Stimulated activated CD4-positive, alpha-beta T cell treated with anti-CD3 and anti-CD28 coated beads, Interleukin-1b, Interleukin-23, amount 100 ng/mL, for 1 hour (primary cell): ENCODE measurements around the gene PPM1G.
"Not testable (repeated sequence)": the region's sequence is repeated elsewhere in the genome, so short reads cannot be mapped to it uniquely, and the experiment has no call there.

Source experiments
- DNase-seq, 2 donors: peaks; one replicate each; pipeline ENCODE4 v3.0.0-alpha.2; 2020; ENCODE audit warnings: low read depth in 2 of 2

The PPM1G gene, protein sequence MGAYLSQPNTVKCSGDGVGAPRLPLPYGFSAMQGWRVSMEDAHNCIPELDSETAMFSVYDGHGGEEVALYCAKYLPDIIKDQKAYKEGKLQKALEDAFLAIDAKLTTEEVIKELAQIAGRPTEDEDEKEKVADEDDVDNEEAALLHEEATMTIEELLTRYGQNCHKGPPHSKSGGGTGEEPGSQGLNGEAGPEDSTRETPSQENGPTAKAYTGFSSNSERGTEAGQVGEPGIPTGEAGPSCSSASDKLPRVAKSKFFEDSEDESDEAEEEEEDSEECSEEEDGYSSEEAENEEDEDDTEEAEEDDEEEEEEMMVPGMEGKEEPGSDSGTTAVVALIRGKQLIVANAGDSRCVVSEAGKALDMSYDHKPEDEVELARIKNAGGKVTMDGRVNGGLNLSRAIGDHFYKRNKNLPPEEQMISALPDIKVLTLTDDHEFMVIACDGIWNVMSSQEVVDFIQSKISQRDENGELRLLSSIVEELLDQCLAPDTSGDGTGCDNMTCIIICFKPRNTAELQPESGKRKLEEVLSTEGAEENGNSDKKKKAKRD

DNA sequence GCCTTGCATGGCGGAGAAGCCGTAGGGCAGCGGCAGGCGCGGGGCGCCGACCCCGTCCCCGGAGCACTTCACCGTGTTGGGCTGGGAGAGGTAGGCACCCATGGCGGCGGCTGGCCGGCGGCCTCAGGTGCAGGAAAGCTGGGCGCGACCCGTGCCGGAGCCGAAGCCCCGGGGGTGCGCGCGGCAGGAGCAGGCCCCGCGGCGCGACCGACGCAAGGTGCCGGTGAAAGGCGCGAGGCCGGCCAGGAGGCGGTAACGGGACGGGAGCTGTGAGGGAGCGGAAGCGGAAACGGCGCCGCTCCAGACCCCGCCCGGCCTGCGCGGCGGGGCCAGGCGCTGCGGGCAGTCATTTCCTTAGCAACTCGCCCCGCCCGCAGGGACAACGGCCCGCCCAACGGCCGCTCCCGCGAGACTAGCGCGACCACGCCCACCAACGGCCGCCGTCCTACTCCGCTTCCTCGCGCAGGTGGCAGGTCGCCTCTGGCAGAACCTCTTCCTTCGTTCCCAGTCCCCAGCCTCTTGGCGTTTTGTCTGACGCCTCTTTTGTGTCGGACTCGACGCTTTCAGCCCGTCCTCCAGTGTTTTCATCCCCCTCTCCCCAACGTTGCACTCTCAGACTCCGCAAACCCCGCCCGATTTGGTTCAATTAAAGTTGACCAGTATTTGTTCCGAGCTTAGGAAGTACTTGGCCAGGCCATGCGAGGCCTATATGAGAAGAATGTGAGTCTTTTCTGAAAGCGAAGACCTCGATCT is at the start of gene PPM1G:
Gene PPM1G (minus strand): TSS at position 271 of the 753 bp plus-strand sequence. CDS start 169 bp downstream, at position 102.
- peak; percentile 88 to 96 for DNase-seq

DNA sequence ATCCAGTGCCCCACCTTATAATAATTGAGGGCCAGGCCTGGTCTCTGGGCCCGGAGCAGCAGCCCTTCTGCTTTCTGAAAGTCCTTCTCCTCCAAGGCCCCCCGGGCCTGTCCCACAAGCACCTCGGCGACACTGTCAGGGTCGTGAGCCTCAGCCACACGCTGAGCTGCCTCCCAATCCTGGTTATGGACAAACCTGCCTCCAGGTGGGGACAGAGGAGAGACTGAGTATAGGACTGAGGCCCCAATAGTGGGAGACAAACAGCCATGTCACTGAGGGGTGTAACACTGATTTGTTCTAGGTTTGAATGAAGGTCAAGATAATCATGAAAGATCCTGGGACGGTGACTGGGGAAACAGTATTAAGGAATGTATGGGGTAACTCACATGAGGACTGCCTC is 44.6 kb upstream of the PPM1G start:
- no peak for DNase-seq

DNA sequence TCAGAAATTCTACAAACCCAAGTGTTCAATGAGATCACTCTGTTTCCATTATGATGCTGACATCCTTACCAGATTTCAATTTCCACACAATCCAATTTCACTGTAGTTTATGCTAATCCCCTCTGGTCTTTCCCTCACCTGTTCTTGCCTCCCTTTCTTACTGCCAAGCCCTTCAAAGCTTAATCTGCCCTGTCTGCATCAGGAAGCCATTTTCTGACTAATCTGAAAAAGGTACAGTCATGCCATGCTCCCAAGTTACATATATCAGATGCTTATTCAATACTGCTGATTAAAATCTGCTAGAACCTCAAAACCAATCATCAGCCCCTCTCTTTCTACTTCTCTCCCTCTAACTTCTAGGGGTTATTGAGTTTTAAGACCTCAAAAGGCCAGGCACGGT is 41.7 kb upstream of the PPM1G start:
- DNase-seq, result no peak

DNA sequence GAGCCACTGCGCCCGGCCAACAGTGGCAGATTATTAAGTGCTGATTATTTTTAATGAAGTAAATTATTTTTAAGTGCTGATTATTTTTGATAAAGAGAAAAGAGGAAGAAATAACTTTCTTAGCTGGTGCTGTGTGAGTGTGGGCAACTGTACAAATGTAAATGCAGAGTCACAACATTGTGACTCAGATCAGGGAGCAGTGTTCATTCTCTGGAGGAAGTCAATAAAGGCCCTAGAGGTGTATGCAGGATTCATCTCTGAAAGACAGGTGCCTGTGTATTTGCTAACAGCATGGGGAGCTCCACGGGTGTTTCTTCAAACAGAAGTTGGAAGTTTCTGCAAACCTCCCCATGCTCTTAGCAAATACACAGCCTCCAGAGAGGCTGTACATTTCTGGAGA is 39.0 kb upstream of the PPM1G start:
- no peak for DNase-seq

DNA sequence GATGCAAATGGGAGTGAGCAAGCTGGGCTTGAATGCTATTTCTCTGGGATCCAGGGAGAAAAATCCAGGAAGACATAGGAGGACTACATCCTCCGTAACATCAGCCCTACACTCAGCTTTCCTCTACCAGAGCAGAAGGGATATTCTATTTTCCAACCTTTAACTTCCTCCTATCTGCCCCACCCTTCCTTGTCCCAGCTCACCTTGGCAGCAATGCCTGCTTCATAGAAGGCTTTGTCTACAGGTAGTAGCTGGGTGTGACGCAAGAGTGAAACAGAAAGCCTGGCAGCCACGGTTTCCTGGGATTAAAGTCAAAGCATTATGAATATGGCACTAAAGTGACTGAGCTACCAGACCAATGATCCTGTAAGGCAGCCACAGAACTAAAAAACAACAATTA is 36.7 kb upstream of the PPM1G start:
- DNase-seq, result no peak

DNA sequence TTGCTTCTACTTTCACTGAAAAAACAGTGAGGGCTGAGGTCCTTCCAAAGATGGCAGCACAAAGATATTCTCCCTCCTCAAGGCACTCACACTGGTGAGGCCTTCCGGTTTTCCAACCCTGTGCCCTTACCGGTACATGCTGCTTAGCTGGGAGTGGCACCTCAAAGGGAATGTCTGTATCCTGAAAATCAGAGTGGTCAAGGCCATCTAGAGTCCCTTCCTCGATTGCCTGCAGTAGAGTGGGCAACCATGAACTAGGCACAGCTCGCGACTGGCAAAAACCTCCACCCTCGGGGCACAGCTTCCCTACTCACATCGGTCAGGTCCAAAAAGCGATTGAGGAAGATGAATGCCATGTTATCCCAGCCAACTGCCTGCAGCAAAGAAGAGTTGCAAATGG is 36.2 kb upstream of the PPM1G start:
- DNase-seq, result no peak

DNA sequence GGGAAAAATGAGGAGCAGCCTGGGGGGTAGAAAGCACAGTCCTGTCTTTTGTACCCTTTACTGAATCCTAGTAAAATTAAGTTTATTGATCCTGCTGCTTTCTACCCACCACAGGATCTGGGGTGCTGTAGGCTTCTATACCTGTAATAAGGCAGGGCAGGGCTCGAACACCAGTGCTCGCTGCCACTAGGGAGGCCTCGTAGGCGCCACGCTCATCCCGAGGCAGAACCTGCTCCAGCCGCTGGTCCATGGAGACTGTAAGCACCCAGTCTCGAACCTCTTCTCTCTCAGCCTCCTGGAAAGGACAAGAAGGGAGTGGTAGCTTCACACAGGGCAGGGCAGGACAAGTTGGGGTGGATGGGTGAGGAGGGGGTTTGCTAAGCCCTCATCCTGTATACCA is 35.8 kb upstream of the PPM1G start:
- no peak for DNase-seq

DNA sequence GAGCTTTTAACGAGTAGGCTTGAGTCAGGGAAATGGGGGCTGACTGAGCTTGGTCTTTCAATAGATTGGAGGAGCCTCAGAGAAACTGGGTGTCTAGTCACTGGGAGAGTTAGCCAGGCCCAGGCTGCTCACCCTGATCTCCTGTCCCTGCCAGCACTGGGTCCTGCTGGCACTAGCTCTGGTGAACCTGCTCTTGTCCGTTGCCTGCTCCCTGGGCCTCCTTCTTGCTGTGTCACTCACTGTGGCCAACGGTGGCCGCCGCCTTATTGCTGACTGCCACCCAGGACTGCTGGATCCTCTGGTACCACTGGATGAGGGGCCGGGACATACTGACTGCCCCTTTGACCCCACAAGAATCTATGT is 33.5 kb upstream of the PPM1G start:
- DNase-seq, result no peak

DNA sequence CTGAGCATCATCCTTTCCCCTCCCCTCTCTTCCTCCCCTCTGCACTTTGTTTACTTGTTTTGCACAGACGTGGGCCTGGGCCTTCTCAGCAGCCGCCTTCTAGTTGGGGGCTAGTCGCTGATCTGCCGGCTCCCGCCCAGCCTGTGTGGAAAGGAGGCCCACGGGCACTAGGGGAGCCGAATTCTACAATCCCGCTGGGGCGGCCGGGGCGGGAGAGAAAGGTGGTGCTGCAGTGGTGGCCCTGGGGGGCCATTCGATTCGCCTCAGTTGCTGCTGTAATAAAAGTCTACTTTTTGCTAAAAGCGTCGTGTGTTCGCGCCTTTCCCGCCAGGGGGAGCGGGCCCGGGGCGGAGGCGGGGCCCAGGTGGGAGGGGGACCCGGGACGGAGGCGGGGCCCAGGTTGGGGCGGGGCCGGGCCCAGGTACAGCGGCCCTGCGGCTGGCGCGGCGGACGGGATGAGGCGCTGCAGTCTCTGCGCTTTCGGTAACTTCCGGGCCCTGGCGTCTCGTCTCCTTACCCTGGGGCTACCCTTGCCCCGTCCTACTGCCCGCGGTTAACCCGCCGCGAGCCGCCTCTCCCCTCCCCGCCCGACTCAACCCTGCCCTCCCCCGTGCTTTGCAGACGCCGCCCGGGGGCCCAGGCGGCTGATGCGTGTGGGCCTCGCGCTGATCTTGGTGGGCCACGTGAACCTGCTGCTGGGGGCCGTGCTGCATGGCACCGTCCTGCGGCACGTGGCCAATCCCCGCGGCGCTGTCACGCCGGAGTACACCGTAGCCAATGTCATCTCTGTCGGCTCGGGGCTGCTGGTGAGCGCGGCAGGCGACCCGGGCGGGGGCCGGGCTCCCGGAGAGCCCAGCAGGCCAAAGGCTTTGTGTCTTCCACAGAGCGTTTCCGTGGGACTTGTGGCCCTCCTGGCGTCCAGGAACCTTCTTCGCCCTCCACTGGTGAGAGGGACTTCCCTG is 32.8 kb upstream of the PPM1G start, which contains the start of gene KRTCAP3:
Gene KRTCAP3 (plus strand): TSS at position 424 of the 962 bp plus-strand sequence. CDS start 32 bp downstream, at position 456.
- peak; percentile 7 to 28 for DNase-seq

DNA sequence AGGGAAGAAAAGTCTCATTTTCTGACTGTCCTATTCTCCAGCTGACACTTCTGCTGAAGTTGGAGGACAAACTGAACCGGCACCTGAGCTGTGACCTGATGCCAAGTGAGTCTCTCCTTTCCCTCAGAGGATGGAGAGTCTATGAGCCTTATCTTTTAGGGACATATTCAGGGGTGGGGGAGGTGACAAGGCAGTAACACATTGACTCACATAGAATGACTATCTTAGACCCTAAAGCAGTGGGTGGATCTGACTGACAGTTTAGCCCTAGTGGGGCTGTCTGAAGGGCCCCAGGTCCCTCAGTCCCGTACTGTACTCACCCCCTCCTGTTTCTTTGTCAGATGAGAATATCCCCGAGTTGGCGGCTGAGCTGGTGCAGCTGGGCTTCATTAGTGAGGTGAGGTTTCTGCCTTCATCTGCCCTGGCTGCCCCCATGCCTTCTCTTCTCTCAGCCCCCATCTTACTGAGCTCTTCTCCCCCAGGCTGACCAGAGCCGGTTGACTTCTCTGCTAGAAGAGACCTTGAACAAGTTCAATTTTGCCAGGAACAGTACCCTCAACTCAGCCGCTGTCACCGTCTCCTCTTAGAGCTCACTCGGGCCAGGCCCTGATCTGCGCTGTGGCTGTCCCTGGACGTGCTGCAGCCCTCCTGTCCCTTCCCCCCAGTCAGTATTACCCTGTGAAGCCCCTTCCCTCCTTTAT is 32.0 kb upstream of the PPM1G start:
- DNase-seq, result no peak

DNA sequence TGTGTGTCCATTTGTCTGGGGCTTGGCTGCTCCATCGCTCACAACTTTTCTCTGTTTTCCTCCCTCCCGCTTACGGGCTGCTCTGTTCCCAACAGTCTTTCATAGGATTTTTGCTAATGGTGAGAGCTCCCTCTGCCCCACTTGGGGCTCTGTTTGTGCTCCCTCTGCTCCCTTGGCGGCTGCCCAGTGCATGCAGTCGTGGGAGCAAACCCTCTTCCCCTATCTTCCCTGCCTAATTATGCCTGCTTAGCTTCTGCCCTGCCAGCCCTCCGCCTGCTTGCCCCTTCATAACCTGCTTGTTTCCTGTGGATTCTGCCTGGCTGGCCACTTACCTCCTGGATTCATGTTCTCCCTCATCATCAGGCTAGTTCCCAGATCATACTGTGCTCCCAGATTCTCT is 26.2 kb upstream of the PPM1G start:
- no peak for DNase-seq

DNA sequence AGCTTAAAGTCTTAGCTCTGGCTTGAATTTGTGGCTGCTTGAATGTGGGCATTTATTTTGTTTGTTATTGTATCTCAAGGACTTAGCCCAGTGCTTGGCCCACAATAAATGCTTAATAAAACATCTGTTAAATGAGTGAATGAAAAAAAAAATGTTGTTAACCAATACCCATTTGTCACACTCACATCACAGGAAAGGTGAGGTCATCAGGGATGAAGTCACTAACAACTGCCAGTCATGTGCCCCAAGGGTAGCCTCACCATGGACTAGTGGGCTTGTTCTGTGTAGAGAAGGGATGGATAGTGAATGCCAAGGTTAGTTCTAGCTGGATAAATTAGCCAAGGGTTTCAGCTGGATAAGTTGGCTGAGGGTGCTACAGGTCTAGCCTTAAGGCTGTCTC is 22.0 kb upstream of the PPM1G start:
- no peak for DNase-seq

DNA sequence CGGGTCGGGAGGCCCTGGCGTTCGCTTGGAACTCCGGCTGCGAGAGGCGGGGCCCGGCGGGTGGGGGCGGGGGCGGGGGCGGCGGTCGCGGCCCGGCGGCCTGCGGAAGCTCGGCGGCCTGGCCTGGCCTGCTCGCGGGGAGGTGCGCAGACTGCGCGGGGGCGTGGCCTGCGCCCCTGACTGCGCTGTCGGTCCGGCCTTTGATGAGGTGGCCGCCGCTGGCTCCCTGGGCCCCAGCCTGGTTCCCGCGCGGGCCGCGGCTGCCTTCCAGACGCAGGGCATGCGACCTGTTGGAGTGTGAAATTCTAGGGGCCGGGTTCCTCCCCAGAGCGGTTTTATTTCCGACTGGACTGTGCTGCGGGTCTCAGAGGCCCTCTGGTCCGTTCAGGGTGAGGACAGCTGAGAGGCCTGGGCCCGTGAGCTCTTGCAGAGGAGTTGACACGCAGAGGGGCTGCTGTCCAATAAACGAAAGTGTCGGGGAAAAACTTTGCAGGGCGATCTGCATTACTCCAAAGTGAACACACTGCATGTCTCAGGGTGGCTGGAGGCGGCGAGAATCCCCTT is 19.7 kb upstream of the PPM1G start:
- DNase-seq, result peak; percentile 18 to 28

DNA sequence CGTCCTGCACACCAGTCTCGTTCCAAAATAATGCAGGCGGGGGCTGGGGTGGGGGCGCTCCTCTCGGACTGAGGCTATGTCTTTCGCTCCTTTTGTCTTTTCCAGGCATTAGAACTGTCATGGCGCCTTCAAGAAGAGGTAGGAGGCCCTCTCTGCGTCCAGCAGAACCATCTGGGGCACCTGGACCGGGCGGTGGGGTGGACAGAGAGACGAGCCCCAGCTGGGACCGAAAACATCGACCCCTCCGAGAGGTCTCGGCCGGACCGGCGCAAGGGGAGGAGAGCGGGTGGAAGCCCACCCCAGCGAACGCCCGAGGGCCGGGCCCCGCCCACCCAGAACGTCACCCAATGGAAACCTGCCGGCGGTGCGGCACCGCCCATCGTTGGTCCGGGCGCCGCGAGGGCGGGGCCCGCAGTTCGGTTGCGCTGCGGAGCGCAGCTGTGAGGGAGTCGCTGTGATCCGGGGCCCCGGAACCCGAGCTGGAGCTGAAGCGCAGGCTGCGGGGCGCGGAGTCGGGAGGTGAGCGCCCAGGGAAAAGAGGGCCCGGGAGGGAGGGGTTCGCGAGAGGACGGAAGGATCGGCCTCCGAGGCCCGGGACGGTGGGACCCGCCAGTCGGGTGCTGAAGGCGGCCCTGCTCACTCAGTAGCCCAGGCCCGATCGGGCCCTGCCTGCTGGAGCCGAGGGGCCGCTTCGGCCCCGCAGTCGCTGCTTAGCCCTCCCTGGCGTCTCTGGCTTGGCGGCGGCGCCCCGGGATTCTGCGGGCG is 19.0 kb upstream of the PPM1G start, which contains the start of gene NRBP1:
Gene NRBP1 (plus strand): TSS at position 419 of the 765 bp plus-strand sequence. CDS start 4,643 bp downstream, outside the sequence.
- peak; percentile 70 to 89 for DNase-seq

DNA sequence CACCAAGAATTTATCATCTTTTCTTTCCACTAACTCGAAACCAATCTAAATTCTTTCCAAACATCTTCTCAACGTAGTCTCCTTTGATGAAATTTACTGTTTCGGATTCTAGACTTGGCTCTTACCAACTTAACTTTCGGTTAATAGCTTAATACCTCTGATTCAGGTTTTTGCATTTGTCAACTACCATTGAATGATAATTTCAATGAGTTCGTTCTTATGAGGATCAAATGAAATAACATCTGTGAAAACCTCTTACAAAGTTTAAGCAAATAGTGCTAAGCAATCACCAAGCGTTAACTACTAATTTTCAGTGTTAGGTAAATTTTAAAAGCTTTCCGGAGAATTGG is 18.4 kb upstream of the PPM1G start:
- no peak for DNase-seq

DNA sequence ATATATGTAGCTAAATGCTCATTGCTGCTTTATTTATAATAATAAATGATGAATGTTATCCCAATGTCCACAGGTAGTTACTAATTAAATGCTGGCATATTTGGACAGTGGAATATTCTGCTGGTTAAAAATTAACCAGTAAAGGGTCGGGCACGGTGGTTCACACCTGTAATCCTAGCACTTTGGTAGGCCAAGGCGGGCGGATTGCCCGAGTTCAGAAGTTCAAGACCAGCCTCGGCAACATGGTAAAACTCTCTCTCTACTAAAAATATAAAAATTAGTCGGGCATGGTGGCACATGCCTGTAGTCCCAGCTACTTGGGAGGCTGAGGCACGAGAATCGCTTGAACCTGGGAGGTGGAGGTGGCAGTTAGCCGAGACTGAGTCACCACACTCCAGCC is 15.6 kb upstream of the PPM1G start:
- not testable (repeated sequence) for DNase-seq

DNA sequence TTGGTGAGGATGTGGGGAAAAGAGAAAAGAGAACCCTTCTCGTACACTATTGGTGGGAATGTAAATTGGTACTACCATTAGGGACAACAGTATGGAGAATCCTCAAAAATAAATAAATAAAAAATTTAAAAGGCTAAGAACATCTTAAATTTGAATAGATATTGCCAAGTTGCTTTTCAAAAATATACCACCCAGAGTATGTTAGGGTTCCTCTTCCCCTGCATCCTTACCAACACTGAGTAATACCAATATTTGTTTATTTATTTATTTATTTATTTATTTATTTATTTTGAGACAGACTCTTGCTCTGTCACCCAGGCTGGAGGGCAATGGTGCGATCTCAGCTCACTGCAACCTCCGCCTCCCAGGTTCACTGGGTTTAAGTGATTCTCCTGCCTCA is 13.6 kb upstream of the PPM1G start:
- no peak for DNase-seq

DNA sequence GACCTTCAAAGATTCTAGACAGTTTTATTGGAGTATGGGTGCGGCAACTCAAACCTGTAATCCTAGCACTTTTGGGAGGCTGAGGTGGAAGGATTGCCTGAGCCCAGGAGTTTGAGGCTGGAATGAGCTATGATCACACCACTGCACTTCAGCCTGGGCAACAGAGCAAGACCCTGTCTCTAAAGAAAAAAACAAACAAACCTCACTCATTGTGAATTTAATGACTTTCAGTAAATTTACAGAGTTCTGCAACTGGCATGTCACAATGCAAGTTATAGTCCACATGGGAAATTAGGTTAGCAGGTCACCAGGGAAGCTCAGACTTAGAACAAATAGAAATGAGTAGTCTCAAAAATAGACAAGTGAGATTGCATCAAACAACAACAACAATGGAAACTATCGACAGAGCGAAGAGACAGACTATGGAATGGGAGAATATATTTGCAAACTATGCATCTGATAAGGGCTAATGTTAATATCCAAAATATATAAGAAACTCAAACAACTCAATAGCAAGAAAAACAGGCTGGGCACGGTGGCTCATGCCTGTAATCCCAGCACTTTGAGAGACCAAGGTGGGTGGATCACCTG is 12.4 kb upstream of the PPM1G start:
- DNase-seq, result no peak

DNA sequence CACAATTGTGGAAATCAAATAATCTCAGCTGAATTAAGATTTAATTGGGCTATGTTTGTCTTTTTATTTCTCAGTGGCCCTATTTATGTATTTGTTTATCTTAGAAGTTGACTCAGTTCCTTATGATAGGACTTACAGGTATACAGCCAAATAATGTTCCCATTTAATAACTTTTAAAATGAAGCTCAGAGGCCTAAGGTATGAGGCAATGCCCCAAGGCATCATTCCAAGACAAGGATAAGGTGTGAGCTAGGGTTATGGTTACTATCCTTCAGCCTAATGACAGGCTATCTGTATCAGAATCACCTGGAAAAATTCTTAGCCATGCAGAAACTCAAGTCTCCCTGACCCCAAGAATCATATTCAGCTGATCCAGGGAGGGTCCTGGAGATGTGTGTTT is 11.6 kb upstream of the PPM1G start:
- no peak for DNase-seq
